GM12878 (cell line): ENCODE measurements around the gene BCL10. TPM values are rescaled to one million over a fixed set of nuclear protein-coding genes. Genes with fewer than 3 reads are reported as not detected.

Experiments
- BHLHE40 ChIP-seq, 2 experiments: fragments of 450-650 bp in 1 of 2; IDR thresholded peaks; 2 replicates each; pipeline ENCODE4 v1.6.1; 2011 to 2017; ENCODE audit warnings: low read depth in 2 of 2, borderline replicate concordance in 1 of 2, improper control_type of control experiment in 1 of 2, low read length in 1 of 2, mild to moderate bottlenecking in 1 of 2
- EGR1 ChIP-seq, 2 experiments: IDR thresholded peaks; 1 replicate in 1 of 2; 2 replicates in 1 of 2; pipeline ENCODE4 v1.6.1; 2011 to 2012; ENCODE audit warnings: low read depth in 2 of 2, low read length in 2 of 2, borderline replicate concordance in 1 of 2, mild to moderate bottlenecking in 1 of 2, moderate library complexity in 1 of 2
- ELK1 ChIP-seq: IDR thresholded peaks from 2 replicates; pipeline ENCODE4 v1.6.1; 2012; ENCODE audit warnings: low read depth, low read length, improper control_type of control experiment
- LARP7 ChIP-seq: fragments of 450-650 bp; IDR thresholded peaks from 2 replicates; pipeline ENCODE4 v1.6.1; 2017; ENCODE audit warnings: mild to moderate bottlenecking
- MLLT1 ChIP-seq: fragments of 450-650 bp; IDR thresholded peaks from 2 replicates; pipeline ENCODE4 v1.6.1; 2016; ENCODE audit warnings: mild to moderate bottlenecking
- NBN ChIP-seq: fragments of 450-650 bp; IDR thresholded peaks from 2 replicates; pipeline ENCODE4 v1.6.1; 2016
- NFYB ChIP-seq: IDR thresholded peaks from 2 replicates; pipeline ENCODE4 v1.6.1; 2011; ENCODE audit warnings: low read depth, mild to moderate bottlenecking, low read length, improper control_type of control experiment, moderate library complexity; ENCODE audit not compliant: insufficient read depth
- NR2F1 ChIP-seq: fragments of 450-650 bp; conservative IDR thresholded peaks from 2 replicates; pipeline ENCODE4 v1.6.1; 2017; ENCODE audit warnings: mild to moderate bottlenecking
- POLR2A ChIP-seq: IDR thresholded peaks from 2 replicates; pipeline ENCODE4 v1.6.1; 2011; ENCODE audit warnings: low read depth, mild to moderate bottlenecking, low read length
- SIN3A ChIP-seq: IDR thresholded peaks from 2 replicates; pipeline ENCODE4 v1.6.1; 2012; ENCODE audit warnings: low read depth, low read length, improper control_type of control experiment
- WRNIP1 ChIP-seq: IDR thresholded peaks from 2 replicates; pipeline ENCODE4 v1.6.1; 2011; ENCODE audit warnings: low read depth, low read length, improper control_type of control experiment, borderline replicate concordance
- polyA plus RNA-seq, 11 experiments: library from polyadenylated mRNA; depleted of rRNA in 4 of 11; unstranded in 6 of 11; stranded (reverse) in 5 of 11; fragments of >200 nt; fragmentation: Nextera tagmentation in 4 of 11; fragmentation: Illumina TruSeq in 1 of 11; extraction: Ambion mirVana in 4 of 11; extraction: Trizol in 1 of 11; gene quantifications; 1 replicate in 1 of 11; 2 replicates in 10 of 11; pipeline versions ENCODE4 v1.2.1 to v1.2.3, GENCODE V29; 2011 to 2016; ENCODE audit warnings: inconsistent platforms in 2 of 11, missing spikeins in 2 of 11, low read depth in 1 of 11
- total RNA-seq, 4 experiments: library from RNA; depleted of rRNA in 3 of 4; stranded (reverse); fragments of >200 nt in 3 of 4; fragmentation: Illumina TruSeq in 1 of 4; extraction: Trizol in 1 of 4; gene quantifications; 2 replicates each; pipeline versions ENCODE4 v1.2.1 to v1.2.3, GENCODE V29; 2013 to 2021
- TF ChIP-seq, protein P1 (sequence below): fragments of 450-650 bp; IDR thresholded peaks from 2 replicates; pipeline ENCODE4 v1.6.1; 2017; ENCODE audit warnings: mild to moderate bottlenecking
- TF ChIP-seq, protein P2 (sequence below): IDR thresholded peaks from 2 replicates; pipeline ENCODE4 v1.6.1; 2012; ENCODE audit warnings: low read depth, low read length, improper control_type of control experiment
- TF ChIP-seq, protein P3 (sequence below): fragments of 450-650 bp; IDR thresholded peaks from 2 replicates; pipeline ENCODE4 v1.6.1; 2017; ENCODE audit warnings: low read depth, mild to moderate bottlenecking, moderate library complexity
- TF ChIP-seq, protein P4 (sequence below): fragments of 450-650 bp; IDR thresholded peaks from 2 replicates; pipeline ENCODE4 v1.6.1; 2018; ENCODE audit warnings: borderline replicate concordance, mild to moderate bottlenecking; ENCODE audit not compliant: partially characterized antibody
- TF ChIP-seq, protein P5 (sequence below): fragments of 450-650 bp; IDR thresholded peaks from 2 replicates; pipeline ENCODE4 v1.6.1; 2017; ENCODE audit warnings: borderline replicate concordance

BCL10 gene
- total and polyA plus RNA-seq, 10 of the 15 experiments (the other 5 are each of a cell fraction or from before 2014, with no cell fraction given) = 10.6 to 35.2 (median 19.5) TPM

DNA sequence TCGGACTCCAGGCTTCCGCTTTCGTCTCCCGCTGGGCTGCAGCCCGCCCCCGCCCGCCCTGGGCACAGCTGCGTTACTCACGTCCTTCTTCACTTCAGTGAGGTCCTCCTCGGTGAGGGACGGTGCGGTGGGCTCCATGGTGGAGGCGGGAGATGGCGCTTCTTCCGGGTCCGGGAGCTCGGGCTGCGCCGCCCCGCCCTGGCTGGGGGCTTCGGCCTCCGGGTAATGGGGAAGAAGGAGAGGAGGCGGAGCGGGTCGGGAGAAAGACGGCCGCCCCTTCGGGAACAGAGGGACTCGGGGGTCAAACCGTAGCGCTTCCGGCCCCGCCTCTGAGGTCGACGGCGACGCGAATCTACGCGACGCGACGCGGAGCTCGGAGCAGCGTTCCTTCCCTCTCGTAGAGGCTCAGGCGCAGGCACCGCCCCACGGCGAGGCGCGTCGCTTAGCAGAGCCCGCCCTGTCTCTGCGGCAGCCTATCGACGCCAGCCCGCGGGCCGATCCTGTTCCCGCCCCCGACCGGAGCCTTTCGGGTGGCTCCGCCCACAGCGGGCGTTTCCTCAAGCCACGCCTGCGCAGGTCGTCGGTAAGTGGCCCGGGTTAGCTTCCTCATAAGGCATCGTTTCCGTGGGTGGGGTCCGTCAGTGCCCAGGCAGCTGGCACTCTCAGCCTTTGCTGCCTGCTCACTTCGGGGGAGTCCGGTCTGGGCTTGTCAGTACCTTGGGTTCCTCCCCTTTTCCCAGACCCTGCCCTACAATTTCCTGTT, at the start of gene BCL10 (continued):
- TF ChIP-seq MLLT1 = peak; percentile 4; the same call in 1 of the 2 replicates
- TF ChIP-seq NBN = no peak; the same call in none of the 2 replicates
- TF ChIP-seq EGR1 (IDR thresholded peaks at IDR 0.05; ENCODE audit: borderline replicate concordance in 1 of 2, low read depth in 2 of 2, low read length in 2 of 2) = peak in 1 of 2 experiments; percentile 26; a peak in 1 of 3 replicates
- TF ChIP-seq ELK1 = peak; percentile 95
- TF ChIP-seq, protein P1, sequence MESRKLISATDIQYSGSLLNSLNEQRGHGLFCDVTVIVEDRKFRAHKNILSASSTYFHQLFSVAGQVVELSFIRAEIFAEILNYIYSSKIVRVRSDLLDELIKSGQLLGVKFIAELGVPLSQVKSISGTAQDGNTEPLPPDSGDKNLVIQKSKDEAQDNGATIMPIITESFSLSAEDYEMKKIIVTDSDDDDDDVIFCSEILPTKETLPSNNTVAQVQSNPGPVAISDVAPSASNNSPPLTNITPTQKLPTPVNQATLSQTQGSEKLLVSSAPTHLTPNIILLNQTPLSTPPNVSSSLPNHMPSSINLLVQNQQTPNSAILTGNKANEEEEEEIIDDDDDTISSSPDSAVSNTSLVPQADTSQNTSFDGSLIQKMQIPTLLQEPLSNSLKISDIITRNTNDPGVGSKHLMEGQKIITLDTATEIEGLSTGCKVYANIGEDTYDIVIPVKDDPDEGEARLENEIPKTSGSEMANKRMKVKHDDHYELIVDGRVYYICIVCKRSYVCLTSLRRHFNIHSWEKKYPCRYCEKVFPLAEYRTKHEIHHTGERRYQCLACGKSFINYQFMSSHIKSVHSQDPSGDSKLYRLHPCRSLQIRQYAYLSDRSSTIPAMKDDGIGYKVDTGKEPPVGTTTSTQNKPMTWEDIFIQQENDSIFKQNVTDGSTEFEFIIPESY = peak; percentile 40; the same call in 1 of the 2 replicates
- TF ChIP-seq POLR2A = peak; percentile 83
- TF ChIP-seq, protein P2, sequence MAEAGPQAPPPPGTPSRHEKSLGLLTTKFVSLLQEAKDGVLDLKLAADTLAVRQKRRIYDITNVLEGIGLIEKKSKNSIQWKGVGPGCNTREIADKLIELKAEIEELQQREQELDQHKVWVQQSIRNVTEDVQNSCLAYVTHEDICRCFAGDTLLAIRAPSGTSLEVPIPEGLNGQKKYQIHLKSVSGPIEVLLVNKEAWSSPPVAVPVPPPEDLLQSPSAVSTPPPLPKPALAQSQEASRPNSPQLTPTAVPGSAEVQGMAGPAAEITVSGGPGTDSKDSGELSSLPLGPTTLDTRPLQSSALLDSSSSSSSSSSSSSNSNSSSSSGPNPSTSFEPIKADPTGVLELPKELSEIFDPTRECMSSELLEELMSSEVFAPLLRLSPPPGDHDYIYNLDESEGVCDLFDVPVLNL = 0 out of 2 replicates have a peak, but pooled peaks have one; percentile 42
- TF ChIP-seq, protein P3, sequence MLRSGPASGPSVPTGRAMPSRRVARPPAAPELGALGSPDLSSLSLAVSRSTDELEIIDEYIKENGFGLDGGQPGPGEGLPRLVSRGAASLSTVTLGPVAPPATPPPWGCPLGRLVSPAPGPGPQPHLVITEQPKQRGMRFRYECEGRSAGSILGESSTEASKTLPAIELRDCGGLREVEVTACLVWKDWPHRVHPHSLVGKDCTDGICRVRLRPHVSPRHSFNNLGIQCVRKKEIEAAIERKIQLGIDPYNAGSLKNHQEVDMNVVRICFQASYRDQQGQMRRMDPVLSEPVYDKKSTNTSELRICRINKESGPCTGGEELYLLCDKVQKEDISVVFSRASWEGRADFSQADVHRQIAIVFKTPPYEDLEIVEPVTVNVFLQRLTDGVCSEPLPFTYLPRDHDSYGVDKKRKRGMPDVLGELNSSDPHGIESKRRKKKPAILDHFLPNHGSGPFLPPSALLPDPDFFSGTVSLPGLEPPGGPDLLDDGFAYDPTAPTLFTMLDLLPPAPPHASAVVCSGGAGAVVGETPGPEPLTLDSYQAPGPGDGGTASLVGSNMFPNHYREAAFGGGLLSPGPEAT = no peak; the same call in 1 of the 2 replicates
- peak; percentile 61; the same call in 1 of the 2 replicates for TF ChIP-seq LARP7
- TF ChIP-seq, protein P4, sequence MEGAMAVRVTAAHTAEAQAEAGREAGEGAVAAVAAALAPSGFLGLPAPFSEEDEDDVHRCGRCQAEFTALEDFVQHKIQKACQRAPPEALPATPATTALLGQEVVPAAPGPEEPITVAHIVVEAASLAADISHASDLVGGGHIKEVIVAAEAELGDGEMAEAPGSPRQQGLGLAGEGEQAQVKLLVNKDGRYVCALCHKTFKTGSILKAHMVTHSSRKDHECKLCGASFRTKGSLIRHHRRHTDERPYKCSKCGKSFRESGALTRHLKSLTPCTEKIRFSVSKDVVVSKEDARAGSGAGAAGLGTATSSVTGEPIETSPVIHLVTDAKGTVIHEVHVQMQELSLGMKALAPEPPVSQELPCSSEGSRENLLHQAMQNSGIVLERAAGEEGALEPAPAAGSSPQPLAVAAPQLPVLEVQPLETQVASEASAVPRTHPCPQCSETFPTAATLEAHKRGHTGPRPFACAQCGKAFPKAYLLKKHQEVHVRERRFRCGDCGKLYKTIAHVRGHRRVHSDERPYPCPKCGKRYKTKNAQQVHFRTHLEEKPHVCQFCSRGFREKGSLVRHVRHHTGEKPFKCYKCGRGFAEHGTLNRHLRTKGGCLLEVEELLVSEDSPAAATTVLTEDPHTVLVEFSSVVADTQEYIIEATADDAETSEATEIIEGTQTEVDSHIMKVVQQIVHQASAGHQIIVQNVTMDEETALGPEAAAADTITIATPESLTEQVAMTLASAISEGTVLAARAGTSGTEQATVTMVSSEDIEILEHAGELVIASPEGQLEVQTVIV = peak; percentile 75
- TF ChIP-seq BHLHE40 (IDR thresholded peaks at IDR 0.05; ENCODE audit: borderline replicate concordance in 1 of 2, low read depth in 2 of 2, low read length in 1 of 2) = peak in 1 of 2 experiments; percentile 19; a peak in 2 of 4 replicates
- TF ChIP-seq, protein P5, sequence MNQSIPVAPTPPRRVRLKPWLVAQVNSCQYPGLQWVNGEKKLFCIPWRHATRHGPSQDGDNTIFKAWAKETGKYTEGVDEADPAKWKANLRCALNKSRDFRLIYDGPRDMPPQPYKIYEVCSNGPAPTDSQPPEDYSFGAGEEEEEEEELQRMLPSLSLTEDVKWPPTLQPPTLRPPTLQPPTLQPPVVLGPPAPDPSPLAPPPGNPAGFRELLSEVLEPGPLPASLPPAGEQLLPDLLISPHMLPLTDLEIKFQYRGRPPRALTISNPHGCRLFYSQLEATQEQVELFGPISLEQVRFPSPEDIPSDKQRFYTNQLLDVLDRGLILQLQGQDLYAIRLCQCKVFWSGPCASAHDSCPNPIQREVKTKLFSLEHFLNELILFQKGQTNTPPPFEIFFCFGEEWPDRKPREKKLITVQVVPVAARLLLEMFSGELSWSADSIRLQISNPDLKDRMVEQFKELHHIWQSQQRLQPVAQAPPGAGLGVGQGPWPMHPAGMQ = no peak
- peak; percentile 86 for TF ChIP-seq NR2F1
- peak; percentile 68; the same call in 1 of the 2 replicates for TF ChIP-seq NFYB
- TF ChIP-seq SIN3A = peak; percentile 2
- 0 out of 2 replicates have a peak, but pooled peaks have one; percentile 21 for TF ChIP-seq WRNIP1
